ENCODE results near the gene OPCML. TPM values are rescaled to one million over a fixed set of nuclear protein-coding genes. Genes with fewer than 3 reads are reported as not detected.

Gene OPCML
- total and polyA plus RNA-seq, 4 donors, result under 0.01 to 0.01 TPM; not detected in 2

- no peak for TF ChIP-seq GABPA (IDR thresholded peaks at IDR 0.05 in 1 of 2, conservative IDR thresholded peaks at IDR 0.05 in 1 of 2)
These were observed 22.2 kb downstream of the OPCML start (continued) for GRCh38 chr11:133509924-133510697.

- H3K27me3 ChIP-seq (ENCODE audit: control insufficient read depth in 4 of 4, insufficient read depth in 4 of 4, low read length in 3 of 4), result no peaks in the 10 kb centered on the region
- no peak overlapping the region for H3K4me3 ChIP-seq (ENCODE audit: low read depth in 1 of 3, low read length in 3 of 3)
- H3K36me3 ChIP-seq (ENCODE audit: control insufficient read depth in 4 of 4, insufficient read depth in 3 of 4, low read depth in 1 of 4, low read length in 3 of 4), result no peaks in the 10 kb centered on the region
- TF ChIP-seq CTCF (IDR thresholded peaks at IDR 0.05; ENCODE audit: low read depth, low read length, missing input control), result no peak
- TF ChIP-seq JUND (IDR thresholded peaks at IDR 0.05), result no peak
- TF ChIP-seq NR2F2 (IDR thresholded peaks at IDR 0.05), result no peak
- no peak for TF ChIP-seq RXRA (IDR thresholded peaks at IDR 0.05)
- TF ChIP-seq HNF4G (IDR thresholded peaks at IDR 0.05), result no peak
- no peak for TF ChIP-seq YY1 (IDR thresholded peaks at IDR 0.05)
- TF ChIP-seq EGR1 (IDR thresholded peaks at IDR 0.05; ENCODE audit: low read depth in 2 of 2), result no peak
- no peak for TF ChIP-seq SP1 (IDR thresholded peaks at IDR 0.05)
- 70% methylated on average over 11 of the region's 11 CpGs for WGBS
- H3K9ac ChIP-seq (ENCODE audit: low read depth in 1 of 2, low read length in 2 of 2), result no peak overlapping the region
- no peaks in the 10 kb centered on the region for H3K4me1 ChIP-seq (ENCODE audit: control insufficient read depth in 4 of 4, insufficient read depth in 4 of 4, low read length in 3 of 4)
- no peak for DNase-seq (ENCODE audit: low spot score)
- no peaks in the 10 kb centered on the region for H3K9me3 ChIP-seq (ENCODE audit: control insufficient read depth in 4 of 4, low read length in 3 of 4)
- no peak overlapping the region for H3K27ac ChIP-seq (ENCODE audit: low read depth in 1 of 2, low read length in 2 of 2)
These were observed 23.8 kb downstream of the OPCML start for GRCh38 chr11:133508468-133508867.

- Histone ChIP-seq H3K9ac (ENCODE audit: low read depth in 1 of 2, low read length in 2 of 2) (no peak overlapping the region), H3K27ac (ENCODE audit: low read depth in 1 of 2, low read length in 2 of 2) (no peak overlapping the region), H3K4me3 (ENCODE audit: low read depth in 1 of 3, low read length in 3 of 3) (no peak overlapping the region), H3K4me1 (ENCODE audit: control insufficient read depth in 4 of 4, insufficient read depth in 4 of 4, low read length in 3 of 4) (peaks cover 0 to 2% (median under 1%) of the 10 kb centered on the region in 4 donors), H3K9me3 (ENCODE audit: control insufficient read depth in 4 of 4, low read length in 3 of 4) (no peaks in the 10 kb centered on the region), H3K36me3 (ENCODE audit: control insufficient read depth in 4 of 4, insufficient read depth in 3 of 4, low read depth in 1 of 4, low read length in 3 of 4) (no peaks in the 10 kb centered on the region), H3K27me3 (ENCODE audit: control insufficient read depth in 4 of 4, insufficient read depth in 4 of 4, low read length in 3 of 4) (no peaks in the 10 kb centered on the region)
- 80% methylated on average over 4 of the region's 4 CpGs for WGBS
- DNase-seq (ENCODE audit: low spot score), result no peak
- no peak for TF ChIP-seq TAF1 (conservative IDR thresholded peaks at IDR 0.05)
- TF ChIP-seq JUND (IDR thresholded peaks at IDR 0.05), result no peak
These were observed 25.1 kb downstream of the OPCML start for GRCh38 chr11:133507185-133507584.

- no peaks in the 10 kb centered on the region for H3K9me3 ChIP-seq (ENCODE audit: control insufficient read depth in 4 of 4, low read length in 3 of 4)
- H3K9ac ChIP-seq (ENCODE audit: low read depth in 1 of 2, low read length in 2 of 2), result no peak overlapping the region
- no peaks in the 10 kb centered on the region for H3K36me3 ChIP-seq (ENCODE audit: control insufficient read depth in 4 of 4, insufficient read depth in 3 of 4, low read depth in 1 of 4, low read length in 3 of 4)
- H3K27me3 ChIP-seq (ENCODE audit: control insufficient read depth in 4 of 4, insufficient read depth in 4 of 4, low read length in 3 of 4), result no peaks in the 10 kb centered on the region
- WGBS, result 83% methylated on average over 6 of the region's 6 CpGs
- no peak for DNase-seq (ENCODE audit: low spot score)
- no peak for TF ChIP-seq JUND (IDR thresholded peaks at IDR 0.05)
- no peak for TF ChIP-seq EGR1 (IDR thresholded peaks at IDR 0.05; ENCODE audit: low read depth in 2 of 2)
- no peak for TF ChIP-seq RAD21 (IDR thresholded peaks at IDR 0.05)
- no peak for TF ChIP-seq HNF4A (conservative IDR thresholded peaks at IDR 0.05)
- no peak for TF ChIP-seq HNF4G (IDR thresholded peaks at IDR 0.05)
- TF ChIP-seq MAX (IDR thresholded peaks at IDR 0.05), result no peak
- TF ChIP-seq ATF3 (IDR thresholded peaks at IDR 0.05), result no peak
- no peak for TF ChIP-seq GABPA (IDR thresholded peaks at IDR 0.05 in 1 of 2, conservative IDR thresholded peaks at IDR 0.05 in 1 of 2)
- TF ChIP-seq TAF1 (conservative IDR thresholded peaks at IDR 0.05), result no peak
- TF ChIP-seq SP1 (IDR thresholded peaks at IDR 0.05), result no peak
- TF ChIP-seq ZBTB33 (IDR thresholded peaks at IDR 0.05), result no peak
- no peak for TF ChIP-seq NR2F2 (IDR thresholded peaks at IDR 0.05)
- TF ChIP-seq RXRA (IDR thresholded peaks at IDR 0.05), result no peak
- no peak for TF ChIP-seq YY1 (IDR thresholded peaks at IDR 0.05)
- peaks cover 0 to 2% (median 1%) of the 10 kb centered on the region in 4 donors for H3K4me1 ChIP-seq (ENCODE audit: control insufficient read depth in 4 of 4, insufficient read depth in 4 of 4, low read length in 3 of 4)
- no peak overlapping the region for H3K27ac ChIP-seq (ENCODE audit: low read depth in 1 of 2, low read length in 2 of 2)
- no peak overlapping the region for H3K4me3 ChIP-seq (ENCODE audit: low read depth in 1 of 3, low read length in 3 of 3)
These were observed 25.7 kb downstream of the OPCML start for GRCh38 chr11:133506551-133507094.
